Stimulated activated CD4-positive, alpha-beta T cell treated with anti-CD3 and anti-CD28 coated beads, Interleukin-12 subunit alpha, Interleukin-12 subunit beta, amount 100 ng/mL, for 24 hours (primary cell): Measurements from ENCODE around the gene CLCNKB.
A peak's percentile ranks its signal among the peaks of the same experiment; 100 is the strongest.
"Not testable (repeated sequence)": the region's sequence is repeated elsewhere in the genome, so short reads cannot be mapped to it uniquely, and the experiment has no call there.

Source experiments
- DNase-seq, 2 experiments: peaks; one replicate each; pipeline ENCODE4 v3.0.0-alpha.2; 2020; ENCODE audit warnings: low read depth in 2 of 2

CLCNKB gene

GRCh38 chr1:16058394-16059120, 15.0 kb downstream of the CLCNKB start:
- DNase-seq, result not testable (repeated sequence)

- DNase-seq, result no peak
These were observed 17.7 kb downstream of the CLCNKB start for GRCh38 chr1:16061266-16061665.

- DNase-seq, result not testable (repeated sequence)
These were observed 18.6 kb downstream of the CLCNKB start for GRCh38 chr1:16061989-16062686.

- not testable (repeated sequence) for DNase-seq
These were observed 19.1 kb downstream of the CLCNKB start for GRCh38 chr1:16062687-16063075.

GRCh38 chr1:16063226-16063829, 19.7 kb downstream of the CLCNKB start:
- no peak for DNase-seq

- no peak for DNase-seq
These were observed 20.3 kb downstream of the CLCNKB start for GRCh38 chr1:16063921-16064320.

GRCh38 chr1:16064536-16065268, 21.1 kb downstream of the CLCNKB start:
- no peak for DNase-seq

GRCh38 chr1:16065269-16065576, 21.6 kb downstream of the CLCNKB start:
- DNase-seq, result no peak

GRCh38 chr1:16066245-16066644, 22.7 kb downstream of the CLCNKB start:
- no peak for DNase-seq

GRCh38 chr1:16067127-16067768, 23.7 kb downstream of the CLCNKB start:
- no peak for DNase-seq

- DNase-seq, result no peak
These were observed 24.4 kb downstream of the CLCNKB start for GRCh38 chr1:16067933-16068332.

- no peak for DNase-seq
These were observed 25.0 kb downstream of the CLCNKB start for GRCh38 chr1:16068356-16069270.

- DNase-seq, result no peak
These were observed 27.2 kb downstream of the CLCNKB start for GRCh38 chr1:16070640-16071355.

GRCh38 chr1:16071614-16072013, 28.0 kb downstream of the CLCNKB start:
- no peak for DNase-seq

GRCh38 chr1:16072095-16072494, 28.5 kb downstream of the CLCNKB start:
- DNase-seq, result no peak

GRCh38 chr1:16072616-16073484, 29.3 kb downstream of the CLCNKB start:
- DNase-seq, result no peak

- peak in 1 of 2 experiments; percentile 13 for DNase-seq
These were observed 30.0 kb downstream of the CLCNKB start, which contains the start of gene FAM131C for GRCh38 chr1:16073490-16074119. Gene FAM131C (minus strand): TSS chr1:16073651. CDS start chr1:16073442, 209 bp downstream.

- no peak for DNase-seq
These were observed 30.6 kb downstream of the CLCNKB start for GRCh38 chr1:16074217-16074616.
